Measurements from ENCODE around the gene RTN4R. TPM values are rescaled to one million over a fixed set of nuclear protein-coding genes. Genes with fewer than 3 reads are reported as not detected.

The RTN4R gene
- total RNA-seq, 1 experiment from 2014 or later: 25.0 TPM

DNA sequence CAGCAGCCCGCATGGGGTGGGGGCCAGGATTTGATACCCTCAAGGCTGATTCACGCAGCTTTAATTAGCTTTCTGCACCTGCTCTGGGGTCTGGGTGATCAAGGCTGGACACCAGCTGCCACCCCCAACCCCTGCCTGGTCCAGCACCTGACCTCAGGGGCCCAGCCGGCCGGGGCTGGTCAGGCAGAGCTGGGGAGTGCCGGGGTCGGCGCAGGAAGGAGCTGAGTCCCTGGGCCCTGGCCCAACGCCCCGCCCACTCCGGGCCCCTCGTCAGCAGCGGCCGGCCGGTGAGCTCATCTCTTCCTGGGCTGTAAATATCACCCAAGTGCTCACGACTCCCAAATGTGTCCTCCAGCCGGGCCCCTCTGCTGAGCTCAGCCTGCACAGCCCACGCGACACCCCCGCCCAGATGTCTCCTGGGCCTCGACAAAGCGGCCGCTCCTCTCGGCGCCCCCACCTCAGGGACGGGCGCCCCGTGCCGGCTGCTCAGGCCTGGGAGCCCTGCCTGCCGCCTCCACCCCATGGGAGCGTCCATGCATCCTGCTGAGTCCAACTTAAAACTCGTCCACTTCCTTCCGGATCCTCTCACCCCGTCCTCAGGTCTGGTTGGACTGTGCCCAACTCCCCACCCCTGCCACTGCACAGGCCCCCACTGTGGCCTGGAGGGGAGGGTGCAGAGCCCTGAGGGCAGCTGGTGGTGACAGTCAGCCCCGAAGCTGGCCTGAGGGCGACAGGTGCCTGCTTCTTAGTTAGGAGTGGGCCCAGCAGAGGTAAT is 29.0 kb downstream of the RTN4R start:
- H3K4me1 Mint-ChIP-seq: peaks cover 22% of the 10 kb centered on the region
- no peak for ATAC-seq
- ChIA-PET POLR2A (interaction anchor here (0.5 to 1.1 kb wide), 2 partner anchors 82 to 205 kb away, joined by 3 to 7 read pairs; no protein-coding TSS in a partner anchor), CTCF (interaction anchor here (0.6 to 5.4 kb wide), 49 partner anchors 10 to 283 kb away, joined by 3 to 69 read pairs (median 7); partner anchors contain the start of gene DGCR6L)
- H3K4me3 Mint-ChIP-seq: no peak overlapping the region
- DNase-seq (ENCODE audit: low spot score): no peak
- no peaks in the 10 kb centered on the region for H3K36me3 Mint-ChIP-seq
- TF ChIP-seq MYBL2 (CRISPR knock-in tag; IDR thresholded peaks at IDR 0.05): no peak
- TF ChIP-seq, protein P1, sequence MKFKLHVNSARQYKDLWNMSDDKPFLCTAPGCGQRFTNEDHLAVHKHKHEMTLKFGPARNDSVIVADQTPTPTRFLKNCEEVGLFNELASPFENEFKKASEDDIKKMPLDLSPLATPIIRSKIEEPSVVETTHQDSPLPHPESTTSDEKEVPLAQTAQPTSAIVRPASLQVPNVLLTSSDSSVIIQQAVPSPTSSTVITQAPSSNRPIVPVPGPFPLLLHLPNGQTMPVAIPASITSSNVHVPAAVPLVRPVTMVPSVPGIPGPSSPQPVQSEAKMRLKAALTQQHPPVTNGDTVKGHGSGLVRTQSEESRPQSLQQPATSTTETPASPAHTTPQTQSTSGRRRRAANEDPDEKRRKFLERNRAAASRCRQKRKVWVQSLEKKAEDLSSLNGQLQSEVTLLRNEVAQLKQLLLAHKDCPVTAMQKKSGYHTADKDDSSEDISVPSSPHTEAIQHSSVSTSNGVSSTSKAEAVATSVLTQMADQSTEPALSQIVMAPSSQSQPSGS (CRISPR knock-in tag; IDR thresholded peaks at IDR 0.05; ENCODE audit: borderline replicate concordance, low read depth): no peak
- TF ChIP-seq, protein P2, sequence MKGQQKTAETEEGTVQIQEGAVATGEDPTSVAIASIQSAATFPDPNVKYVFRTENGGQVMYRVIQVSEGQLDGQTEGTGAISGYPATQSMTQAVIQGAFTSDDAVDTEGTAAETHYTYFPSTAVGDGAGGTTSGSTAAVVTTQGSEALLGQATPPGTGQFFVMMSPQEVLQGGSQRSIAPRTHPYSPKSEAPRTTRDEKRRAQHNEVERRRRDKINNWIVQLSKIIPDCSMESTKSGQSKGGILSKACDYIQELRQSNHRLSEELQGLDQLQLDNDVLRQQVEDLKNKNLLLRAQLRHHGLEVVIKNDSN (CRISPR knock-in tag; IDR thresholded peaks at IDR 0.05): no peak; the same call in 1 of the 2 replicates
- TF ChIP-seq ZNF263 (CRISPR knock-in tag; IDR thresholded peaks at IDR 0.05; ENCODE audit: low read depth): no peak
- no peak for TF ChIP-seq RELA (CRISPR knock-in tag; IDR thresholded peaks at IDR 0.05; ENCODE audit: borderline replicate concordance)
- TF ChIP-seq ZNF423 (CRISPR knock-in tag; IDR thresholded peaks at IDR 0.05): no peak
- no peak for TF ChIP-seq HMGA2 (CRISPR knock-in tag; IDR thresholded peaks at IDR 0.05)
- TF ChIP-seq SMAD3 (CRISPR knock-in tag; IDR thresholded peaks at IDR 0.05; ENCODE audit: borderline replicate concordance): no peak
- no peak for TF ChIP-seq NR2C2 (CRISPR knock-in tag; IDR thresholded peaks at IDR 0.05)
- no peak for TF ChIP-seq EMX1 (CRISPR knock-in tag; IDR thresholded peaks at IDR 0.05)
- peak overlapping the region; percentile 41; the same call in 1 of the 2 replicates for H3K27ac Mint-ChIP-seq
- H3K27me3 Mint-ChIP-seq (ENCODE audit: low read depth): no peaks in the 10 kb centered on the region
- no peaks in the 10 kb centered on the region for H3K9me3 Mint-ChIP-seq

DNA sequence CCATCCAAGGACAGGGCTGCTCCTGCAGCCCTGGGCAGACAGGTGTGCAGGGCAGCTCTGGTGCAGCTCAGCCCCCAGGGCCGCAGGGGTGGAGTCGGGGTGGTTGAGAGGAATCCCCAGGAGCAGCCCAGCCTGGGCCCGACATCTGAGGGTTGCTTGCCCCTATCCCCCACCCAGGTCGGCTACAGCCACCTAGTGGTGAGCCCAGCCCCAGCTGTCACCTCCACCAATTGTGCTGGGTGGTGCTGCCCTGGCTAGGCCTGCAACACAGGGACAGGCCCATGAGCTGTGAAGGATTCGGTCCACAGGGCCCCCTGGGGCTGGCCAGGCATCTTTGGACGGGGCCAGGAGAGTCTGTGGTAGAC is 29.6 kb downstream of the RTN4R start:
- POLR2A ChIA-PET: interaction anchor here (1.1 kb wide), 1 partner anchor 82 kb away, joined by 3 read pairs; no protein-coding TSS in a partner anchor
- ATAC-seq: peak; percentile 91
- H3K9me3 Mint-ChIP-seq: no peaks in the 10 kb centered on the region
- no peaks in the 10 kb centered on the region for H3K36me3 Mint-ChIP-seq
- no peak overlapping the region for H3K27ac Mint-ChIP-seq
- no peak overlapping the region for H3K4me3 Mint-ChIP-seq
- DNase-seq (ENCODE audit: low spot score): peak; percentile 89
- CTCF ChIA-PET: interaction anchor here (0.6 to 5.4 kb wide), 50 partner anchors 10 to 283 kb away, joined by 3 to 69 read pairs (median 7); partner anchors contain the start of gene DGCR6L
- H3K27me3 Mint-ChIP-seq (ENCODE audit: low read depth): no peaks in the 10 kb centered on the region
- peaks cover 16% of the 10 kb centered on the region for H3K4me1 Mint-ChIP-seq
- TF ChIP-seq ZNF396 (CRISPR knock-in tag; IDR thresholded peaks at IDR 0.05; ENCODE audit: borderline replicate concordance) (no peak), JUN (CRISPR knock-in tag; IDR thresholded peaks at IDR 0.05) (no peak), ZNF263 (CRISPR knock-in tag; IDR thresholded peaks at IDR 0.05; ENCODE audit: low read depth) (no peak), ZNF121 (CRISPR knock-in tag; IDR thresholded peaks at IDR 0.05) (peak; percentile 93), NFATC4 (CRISPR knock-in tag; IDR thresholded peaks at IDR 0.05) (no peak), ZNF423 (CRISPR knock-in tag; IDR thresholded peaks at IDR 0.05) (peak; percentile 46), ZNF138 (CRISPR knock-in tag; conservative IDR thresholded peaks at IDR 0.05) (no peak), TEAD1 (CRISPR knock-in tag; IDR thresholded peaks at IDR 0.05) (no peak), GRHL2 (CRISPR knock-in tag; IDR thresholded peaks at IDR 0.05; ENCODE audit: insufficient replicate concordance, severe bottlenecking) (no peak), MYBL2 (CRISPR knock-in tag; IDR thresholded peaks at IDR 0.05) (no peak), ZNF416 (CRISPR knock-in tag; IDR thresholded peaks at IDR 0.05) (no peak), OVOL2 (CRISPR knock-in tag; IDR thresholded peaks at IDR 0.05; ENCODE audit: borderline replicate concordance) (no peak), NFE2L1 (CRISPR knock-in tag; IDR thresholded peaks at IDR 0.05) (no peak), FOXK1 (CRISPR knock-in tag; IDR thresholded peaks at IDR 0.05) (no peak)
- TF ChIP-seq, protein P3, sequence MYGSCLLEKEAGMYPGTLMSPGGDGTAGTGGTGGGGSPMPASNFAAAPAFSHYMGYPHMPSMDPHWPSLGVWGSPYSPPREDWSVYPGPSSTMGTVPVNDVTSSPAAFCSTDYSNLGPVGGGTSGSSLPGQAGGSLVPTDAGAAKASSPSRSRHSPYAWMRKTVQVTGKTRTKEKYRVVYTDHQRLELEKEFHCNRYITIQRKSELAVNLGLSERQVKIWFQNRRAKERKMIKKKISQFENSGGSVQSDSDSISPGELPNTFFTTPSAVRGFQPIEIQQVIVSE (CRISPR knock-in tag; IDR thresholded peaks at IDR 0.05; ENCODE audit: borderline replicate concordance): no peak
- TF ChIP-seq, protein P4, sequence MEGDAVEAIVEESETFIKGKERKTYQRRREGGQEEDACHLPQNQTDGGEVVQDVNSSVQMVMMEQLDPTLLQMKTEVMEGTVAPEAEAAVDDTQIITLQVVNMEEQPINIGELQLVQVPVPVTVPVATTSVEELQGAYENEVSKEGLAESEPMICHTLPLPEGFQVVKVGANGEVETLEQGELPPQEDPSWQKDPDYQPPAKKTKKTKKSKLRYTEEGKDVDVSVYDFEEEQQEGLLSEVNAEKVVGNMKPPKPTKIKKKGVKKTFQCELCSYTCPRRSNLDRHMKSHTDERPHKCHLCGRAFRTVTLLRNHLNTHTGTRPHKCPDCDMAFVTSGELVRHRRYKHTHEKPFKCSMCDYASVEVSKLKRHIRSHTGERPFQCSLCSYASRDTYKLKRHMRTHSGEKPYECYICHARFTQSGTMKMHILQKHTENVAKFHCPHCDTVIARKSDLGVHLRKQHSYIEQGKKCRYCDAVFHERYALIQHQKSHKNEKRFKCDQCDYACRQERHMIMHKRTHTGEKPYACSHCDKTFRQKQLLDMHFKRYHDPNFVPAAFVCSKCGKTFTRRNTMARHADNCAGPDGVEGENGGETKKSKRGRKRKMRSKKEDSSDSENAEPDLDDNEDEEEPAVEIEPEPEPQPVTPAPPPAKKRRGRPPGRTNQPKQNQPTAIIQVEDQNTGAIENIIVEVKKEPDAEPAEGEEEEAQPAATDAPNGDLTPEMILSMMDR (IDR thresholded peaks at IDR 0.05): peak; percentile 58; the same call in 1 of the 2 replicates
- TF ChIP-seq, protein P5, sequence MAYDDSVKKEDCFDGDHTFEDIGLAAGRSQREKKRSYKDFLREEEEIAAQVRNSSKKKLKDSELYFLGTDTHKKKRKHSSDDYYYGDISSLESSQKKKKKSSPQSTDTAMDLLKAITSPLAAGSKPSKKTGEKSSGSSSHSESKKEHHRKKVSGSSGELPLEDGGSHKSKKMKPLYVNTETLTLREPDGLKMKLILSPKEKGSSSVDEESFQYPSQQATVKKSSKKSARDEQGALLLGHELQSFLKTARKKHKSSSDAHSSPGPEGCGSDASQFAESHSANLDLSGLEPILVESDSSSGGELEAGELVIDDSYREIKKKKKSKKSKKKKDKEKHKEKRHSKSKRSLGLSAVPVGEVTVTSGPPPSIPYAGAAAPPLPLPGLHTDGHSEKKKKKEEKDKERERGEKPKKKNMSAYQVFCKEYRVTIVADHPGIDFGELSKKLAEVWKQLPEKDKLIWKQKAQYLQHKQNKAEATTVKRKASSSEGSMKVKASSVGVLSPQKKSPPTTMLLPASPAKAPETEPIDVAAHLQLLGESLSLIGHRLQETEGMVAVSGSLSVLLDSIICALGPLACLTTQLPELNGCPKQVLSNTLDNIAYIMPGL (CRISPR knock-in tag; IDR thresholded peaks at IDR 0.05): peak; percentile 45; the same call in 1 of the 2 replicates
- TF ChIP-seq, protein P6, sequence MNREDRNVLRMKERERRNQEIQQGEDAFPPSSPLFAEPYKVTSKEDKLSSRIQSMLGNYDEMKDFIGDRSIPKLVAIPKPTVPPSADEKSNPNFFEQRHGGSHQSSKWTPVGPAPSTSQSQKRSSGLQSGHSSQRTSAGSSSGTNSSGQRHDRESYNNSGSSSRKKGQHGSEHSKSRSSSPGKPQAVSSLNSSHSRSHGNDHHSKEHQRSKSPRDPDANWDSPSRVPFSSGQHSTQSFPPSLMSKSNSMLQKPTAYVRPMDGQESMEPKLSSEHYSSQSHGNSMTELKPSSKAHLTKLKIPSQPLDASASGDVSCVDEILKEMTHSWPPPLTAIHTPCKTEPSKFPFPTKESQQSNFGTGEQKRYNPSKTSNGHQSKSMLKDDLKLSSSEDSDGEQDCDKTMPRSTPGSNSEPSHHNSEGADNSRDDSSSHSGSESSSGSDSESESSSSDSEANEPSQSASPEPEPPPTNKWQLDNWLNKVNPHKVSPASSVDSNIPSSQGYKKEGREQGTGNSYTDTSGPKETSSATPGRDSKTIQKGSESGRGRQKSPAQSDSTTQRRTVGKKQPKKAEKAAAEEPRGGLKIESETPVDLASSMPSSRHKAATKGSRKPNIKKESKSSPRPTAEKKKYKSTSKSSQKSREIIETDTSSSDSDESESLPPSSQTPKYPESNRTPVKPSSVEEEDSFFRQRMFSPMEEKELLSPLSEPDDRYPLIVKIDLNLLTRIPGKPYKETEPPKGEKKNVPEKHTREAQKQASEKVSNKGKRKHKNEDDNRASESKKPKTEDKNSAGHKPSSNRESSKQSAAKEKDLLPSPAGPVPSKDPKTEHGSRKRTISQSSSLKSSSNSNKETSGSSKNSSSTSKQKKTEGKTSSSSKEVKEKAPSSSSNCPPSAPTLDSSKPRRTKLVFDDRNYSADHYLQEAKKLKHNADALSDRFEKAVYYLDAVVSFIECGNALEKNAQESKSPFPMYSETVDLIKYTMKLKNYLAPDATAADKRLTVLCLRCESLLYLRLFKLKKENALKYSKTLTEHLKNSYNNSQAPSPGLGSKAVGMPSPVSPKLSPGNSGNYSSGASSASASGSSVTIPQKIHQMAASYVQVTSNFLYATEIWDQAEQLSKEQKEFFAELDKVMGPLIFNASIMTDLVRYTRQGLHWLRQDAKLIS (CRISPR knock-in tag; IDR thresholded peaks at IDR 0.05; ENCODE audit: borderline replicate concordance): no peak

Measured in WTC11 (cell line).